A673 (cell line): ENCODE measurements around the gene CLRN1.

ENCODE experiments used
- CTCF ChIP-seq: fragments of 300-800, 200-600 bp; sonication (generic); conservative IDR thresholded peaks from 2 replicates; pipeline ENCODE4 v1.5.1; 2017; ENCODE audit warnings: low read depth, mild to moderate bottlenecking, antibody characterized with exemption, low read length, moderate library complexity, mixed read lengths
- EZH2 ChIP-seq: fragments of 200-600 bp; sonication (generic); IDR thresholded peaks from 2 replicates; pipeline ENCODE4 v1.6.1; 2017; ENCODE audit warnings: borderline replicate concordance, low read depth, mild to moderate bottlenecking, mixed read lengths, antibody characterized with exemption, low read length; ENCODE audit not compliant: poor library complexity, severe bottlenecking

- TF ChIP-seq CTCF: no peak
- TF ChIP-seq EZH2: no peak
These were observed 35.8 kb downstream of the CLRN1 start for GRCh38 chr3:150936693-150937092.
